K562 treated with DMSO at 1 percent for 24 hours (cell line): ENCODE data around the gene TEDC2. TPM values are rescaled to one million over a fixed set of nuclear protein-coding genes. Genes with fewer than 3 reads are reported as not detected.

Experiments used
- total RNA-seq: library from RNA; unstranded; fragments of 300-600 nt; gene quantifications from 2 replicates; pipeline ENCODE4 v1.2.3, GENCODE V29; 2022; ENCODE audit warnings: low read depth; ENCODE audit not compliant: insufficient read depth

TEDC2 gene, protein sequence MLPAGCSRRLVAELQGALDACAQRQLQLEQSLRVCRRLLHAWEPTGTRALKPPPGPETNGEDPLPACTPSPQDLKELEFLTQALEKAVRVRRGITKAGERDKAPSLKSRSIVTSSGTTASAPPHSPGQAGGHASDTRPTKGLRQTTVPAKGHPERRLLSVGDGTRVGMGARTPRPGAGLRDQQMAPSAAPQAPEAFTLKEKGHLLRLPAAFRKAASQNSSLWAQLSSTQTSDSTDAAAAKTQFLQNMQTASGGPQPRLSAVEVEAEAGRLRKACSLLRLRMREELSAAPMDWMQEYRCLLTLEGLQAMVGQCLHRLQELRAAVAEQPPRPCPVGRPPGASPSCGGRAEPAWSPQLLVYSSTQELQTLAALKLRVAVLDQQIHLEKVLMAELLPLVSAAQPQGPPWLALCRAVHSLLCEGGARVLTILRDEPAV
- total RNA-seq = 31.1 and 36.0 TPM in 2 replicates

DNA sequence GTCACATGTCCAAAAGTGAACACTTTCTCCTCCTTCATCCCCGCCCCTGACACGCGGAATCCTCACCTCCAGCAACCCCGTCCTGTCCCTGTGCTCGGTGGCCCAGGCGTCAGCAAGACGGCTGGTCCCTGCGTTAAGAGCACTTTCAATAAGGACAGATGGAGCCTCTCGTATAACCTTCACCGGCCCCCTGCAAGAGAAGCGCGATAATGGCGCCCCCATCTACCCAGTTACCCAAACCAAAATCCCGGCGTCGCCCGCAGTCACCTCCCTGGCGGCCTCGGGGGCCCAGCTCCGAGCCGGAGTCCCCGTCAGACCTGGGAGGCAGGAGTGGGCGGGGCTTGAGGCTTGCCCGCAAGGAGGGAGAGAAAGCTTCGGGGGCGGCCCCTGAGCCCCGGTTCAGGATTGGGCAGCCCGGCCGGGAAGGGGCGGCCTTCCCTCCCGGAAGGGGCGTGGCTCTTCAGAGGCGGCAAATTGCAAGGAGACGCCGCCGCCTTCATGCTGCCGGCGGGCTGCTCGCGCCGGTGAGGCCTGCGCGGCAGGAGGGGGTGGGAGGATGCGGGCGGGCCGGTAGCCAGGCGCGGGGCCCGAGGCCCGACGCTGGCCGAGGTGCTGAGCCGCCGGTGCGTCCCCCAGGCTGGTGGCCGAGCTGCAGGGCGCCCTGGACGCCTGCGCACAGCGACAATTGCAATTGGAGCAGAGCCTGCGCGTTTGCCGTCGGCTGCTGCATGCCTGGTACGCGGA is at the start of gene TEDC2:
Gene TEDC2, plus strand, starts transcription at position 463 of the 744 bp plus-strand sequence. Its CDS starts 36 bp downstream, at position 499.

DNA sequence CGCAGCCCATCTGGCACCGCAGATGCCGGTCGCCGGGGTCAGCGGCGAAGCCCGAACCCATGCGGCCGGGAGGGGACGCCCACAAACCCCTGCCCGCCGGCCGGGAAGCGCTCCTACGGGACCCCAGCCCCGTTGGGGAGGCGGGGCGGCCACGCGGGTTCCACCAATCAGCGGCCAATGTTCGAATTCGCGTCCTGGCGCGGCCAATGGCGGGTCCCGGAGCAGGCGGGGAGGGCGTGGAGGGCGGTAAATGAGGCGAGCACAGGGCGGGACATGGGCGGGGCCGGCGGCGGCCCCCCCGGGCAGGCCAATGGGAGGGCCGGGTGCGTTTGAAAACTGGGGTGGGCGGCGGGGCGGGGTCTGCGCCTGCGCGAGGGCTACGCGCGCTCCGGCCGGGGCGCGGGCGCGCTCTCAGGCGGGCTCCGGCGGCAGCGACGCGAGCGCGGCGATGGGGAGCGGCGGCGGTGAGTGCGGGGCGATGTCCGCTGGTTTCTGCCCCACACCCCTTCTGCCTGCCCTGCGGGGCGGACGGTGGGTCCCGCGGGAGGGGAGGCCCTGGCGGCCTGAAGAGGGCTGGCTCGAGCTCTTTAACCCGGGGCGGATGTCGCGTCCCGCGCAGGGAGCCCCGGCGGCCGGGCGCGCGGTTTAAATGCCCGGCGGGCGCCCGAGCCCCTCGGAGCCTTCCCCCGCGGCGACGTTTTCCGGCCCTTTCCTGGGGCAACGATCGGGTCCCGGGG is 30.7 kb upstream of the TEDC2 start, which contains the start of gene CCNF:
Gene CCNF, plus strand, starts transcription at position 414 of the 737 bp plus-strand sequence. Its CDS starts 35 bp downstream, at position 449.

DNA sequence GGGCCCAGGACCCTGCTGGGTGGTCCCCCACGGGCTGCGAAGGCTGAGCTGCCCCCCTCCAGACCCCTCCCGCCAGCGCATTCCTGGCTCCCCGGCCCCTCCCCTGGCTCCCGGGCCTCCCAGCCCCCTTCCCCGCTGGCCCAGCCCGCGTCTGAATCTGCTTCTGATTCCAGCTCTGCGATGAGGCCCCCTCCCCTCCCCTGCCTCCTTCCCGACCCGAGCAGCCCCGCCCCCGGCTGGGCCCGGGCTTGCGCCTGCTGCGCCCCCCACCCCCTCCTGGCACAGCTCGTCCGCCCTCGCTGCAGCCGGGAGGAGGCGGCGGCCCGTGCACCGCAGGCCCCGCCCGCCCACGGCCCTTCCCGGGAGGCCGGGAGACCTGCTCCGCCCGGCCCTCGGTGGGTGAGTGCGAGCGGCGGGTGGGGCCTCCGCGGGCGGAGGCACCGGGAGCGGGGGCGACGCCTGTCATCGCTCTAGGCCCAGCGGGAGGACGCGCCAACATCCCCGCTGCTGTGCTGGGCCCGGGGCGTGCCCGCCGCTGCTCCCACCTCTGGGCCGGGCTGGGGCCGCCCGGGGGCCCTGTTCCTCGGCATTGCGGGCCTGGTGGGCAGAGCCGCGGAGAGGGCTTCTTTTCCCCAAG is 11.2 kb downstream of the TEDC2 start, which contains the start of gene NTN3:
Gene NTN3, plus strand, starts transcription at position 282 of the 637 bp plus-strand sequence. CDS start 405 bp downstream, outside the sequence.

DNA sequence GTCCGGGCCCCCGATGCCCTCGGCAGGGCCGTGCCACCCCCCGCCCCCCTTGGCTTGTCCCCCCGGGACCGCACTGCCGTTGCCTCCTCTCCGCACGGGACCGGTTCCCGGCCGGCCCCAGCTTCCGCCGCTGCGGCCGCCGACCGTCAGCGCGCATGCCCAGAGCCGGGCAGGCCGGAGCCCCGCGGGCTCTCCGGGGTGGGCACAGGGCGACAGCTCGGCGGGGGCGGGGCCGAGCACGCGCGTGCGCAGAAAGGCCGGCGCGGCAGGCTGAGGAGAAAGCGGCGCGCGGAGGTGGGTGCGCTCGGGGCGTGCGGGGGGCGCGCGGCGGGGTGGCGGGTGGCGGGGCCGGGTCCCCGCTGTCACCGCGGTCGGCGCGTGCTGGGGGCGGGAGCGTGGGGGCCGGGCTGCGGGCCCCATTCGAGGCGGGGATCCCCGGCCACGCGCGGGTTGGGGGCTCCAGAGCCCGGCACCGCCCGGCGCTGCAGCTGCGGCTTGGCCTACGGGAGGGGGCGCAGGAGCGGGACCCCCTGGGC is 15.0 kb downstream of the TEDC2 start, which contains the start of gene TBC1D24:
Gene TBC1D24, plus strand, starts transcription at position 251 of the 536 bp plus-strand sequence. CDS start 21,022 bp downstream, outside the sequence.

DNA sequence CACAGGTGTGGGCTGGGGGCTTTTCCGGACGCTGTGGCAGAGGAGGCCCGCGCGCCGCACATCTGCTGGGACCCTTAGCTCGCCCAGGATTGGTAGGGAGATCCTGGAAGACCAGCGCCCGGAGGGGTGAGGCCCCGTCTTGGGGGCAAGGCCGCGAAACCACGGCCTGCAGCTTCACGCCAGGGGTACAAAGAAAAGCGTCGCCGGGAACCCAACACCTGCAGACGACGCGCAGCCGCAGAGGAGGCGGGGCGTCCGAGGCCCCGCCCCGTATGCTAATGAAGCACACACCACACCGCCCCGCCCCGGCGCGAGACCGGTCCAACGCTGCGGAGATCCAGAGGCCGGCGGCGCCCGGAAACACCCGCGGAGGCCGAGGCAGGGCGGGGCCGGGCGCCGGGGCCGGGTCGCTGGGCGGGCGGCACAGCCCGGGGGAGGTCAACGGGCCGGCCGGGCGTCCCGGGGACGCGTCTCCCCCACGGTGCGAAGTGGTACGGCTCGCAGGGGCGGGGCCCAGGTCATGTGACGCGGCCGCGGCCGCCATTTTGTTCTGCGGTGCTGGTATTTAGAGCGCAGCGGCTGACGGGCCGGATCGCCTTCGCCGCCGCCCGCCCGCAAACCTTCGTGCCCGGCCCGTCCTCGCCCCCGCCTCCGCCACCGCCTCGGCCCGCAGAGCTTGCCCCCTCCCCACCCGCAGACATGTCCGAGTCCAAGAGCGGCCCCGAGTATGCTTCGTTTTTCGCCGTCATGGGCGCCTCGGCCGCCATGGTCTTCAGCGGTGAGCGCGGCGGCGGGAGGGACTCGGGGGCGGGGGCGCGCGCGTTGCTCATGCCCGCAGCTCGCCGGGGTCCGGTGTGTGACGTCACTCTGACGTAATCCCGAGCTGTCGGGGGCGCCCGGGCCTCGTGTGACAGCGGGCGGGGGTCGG is 53.8 kb downstream of the TEDC2 start, which contains the start of gene ATP6V0C:
Gene ATP6V0C, plus strand, starts transcription at position 548 of the 928 bp plus-strand sequence. Its CDS starts 152 bp downstream, at position 700.

Other genes with a start within 250 kb of the TEDC2 start
- gene BRICD5, start 249.2 kb upstream of the TEDC2 start, total RNA-seq = 12.8 and 15.0 TPM in 2 replicates
- gene PGP, start 245.3 kb upstream of the TEDC2 start, total RNA-seq = 90.8 and 100 TPM in 2 replicates
- gene E4F1, start 236.5 kb upstream of the TEDC2 start, total RNA-seq = 49.6 and 60.2 TPM in 2 replicates
- 5.9 and 7.8 TPM in 2 replicates for gene DNASE1L2, start 223.7 kb upstream of the TEDC2 start, total RNA-seq
- 445 and 473 TPM in 2 replicates for gene ECI1, start 208.5 kb upstream of the TEDC2 start, total RNA-seq
- 229 and 242 TPM in 2 replicates for gene RNPS1, start 192.0 kb upstream of the TEDC2 start, total RNA-seq
- gene ABCA3, start 119.4 kb upstream of the TEDC2 start, total RNA-seq = 30.6 and 32.9 TPM in 2 replicates
- 49.2 and 49.5 TPM in 2 replicates for gene CCNF, start 30.7 kb upstream of the TEDC2 start, total RNA-seq
- 0.13 and 0.32 TPM in 2 replicates for gene NTN3, start 11.2 kb downstream of the TEDC2 start, total RNA-seq
- 14.7 and 16.0 TPM in 2 replicates for gene TBC1D24, start 15.0 kb downstream of the TEDC2 start, total RNA-seq
- gene ATP6V0C, start 53.8 kb downstream of the TEDC2 start, total RNA-seq = 594 and 612 TPM in 2 replicates
- 43.8 and 48.8 TPM in 2 replicates for gene AMDHD2, start 60.3 kb downstream of the TEDC2 start, total RNA-seq
- gene CEMP1, start 71.3 kb downstream of the TEDC2 start, total RNA-seq = 7.2 and 13.5 TPM in 2 replicates
- gene PDPK1, start 77.9 kb downstream of the TEDC2 start, total RNA-seq = 27.4 and 29.9 TPM in 2 replicates
- 59.7 and 60.5 TPM in 2 replicates for gene KCTD5, start 222.4 kb downstream of the TEDC2 start, total RNA-seq